GM19438 (cell line): ENCODE data around the gene ADIPOR2.

Source experiments
- ATAC-seq: cut with Tn5 transposase; IDR thresholded peaks from one replicate; pipeline ENCODE4 v1.9.1; 2021; ENCODE audit warnings: low read depth; ENCODE audit not compliant: unreplicated experiment

ADIPOR2 gene

DNA sequence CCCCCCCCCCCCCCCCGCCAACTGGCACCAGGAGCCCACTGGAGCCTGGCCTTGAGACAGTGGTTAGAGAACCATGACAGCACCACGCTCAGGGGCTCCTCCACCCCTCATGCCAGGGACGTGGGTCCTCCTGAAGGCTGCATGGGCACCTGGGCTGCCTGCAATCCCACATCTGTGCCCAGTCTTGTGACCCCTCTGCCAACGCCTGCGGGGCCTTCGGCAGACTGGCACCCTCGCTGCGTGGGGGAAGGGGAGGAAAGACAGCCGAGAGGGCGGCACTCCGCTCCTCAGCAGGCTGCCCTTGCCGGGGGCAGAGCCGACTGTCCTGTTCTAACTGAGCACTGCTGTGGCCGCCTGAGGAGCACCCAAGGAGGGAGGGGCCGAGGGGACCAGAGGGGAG lies 135.5 kb downstream of the ADIPOR2 start:
- ATAC-seq = no peak

DNA sequence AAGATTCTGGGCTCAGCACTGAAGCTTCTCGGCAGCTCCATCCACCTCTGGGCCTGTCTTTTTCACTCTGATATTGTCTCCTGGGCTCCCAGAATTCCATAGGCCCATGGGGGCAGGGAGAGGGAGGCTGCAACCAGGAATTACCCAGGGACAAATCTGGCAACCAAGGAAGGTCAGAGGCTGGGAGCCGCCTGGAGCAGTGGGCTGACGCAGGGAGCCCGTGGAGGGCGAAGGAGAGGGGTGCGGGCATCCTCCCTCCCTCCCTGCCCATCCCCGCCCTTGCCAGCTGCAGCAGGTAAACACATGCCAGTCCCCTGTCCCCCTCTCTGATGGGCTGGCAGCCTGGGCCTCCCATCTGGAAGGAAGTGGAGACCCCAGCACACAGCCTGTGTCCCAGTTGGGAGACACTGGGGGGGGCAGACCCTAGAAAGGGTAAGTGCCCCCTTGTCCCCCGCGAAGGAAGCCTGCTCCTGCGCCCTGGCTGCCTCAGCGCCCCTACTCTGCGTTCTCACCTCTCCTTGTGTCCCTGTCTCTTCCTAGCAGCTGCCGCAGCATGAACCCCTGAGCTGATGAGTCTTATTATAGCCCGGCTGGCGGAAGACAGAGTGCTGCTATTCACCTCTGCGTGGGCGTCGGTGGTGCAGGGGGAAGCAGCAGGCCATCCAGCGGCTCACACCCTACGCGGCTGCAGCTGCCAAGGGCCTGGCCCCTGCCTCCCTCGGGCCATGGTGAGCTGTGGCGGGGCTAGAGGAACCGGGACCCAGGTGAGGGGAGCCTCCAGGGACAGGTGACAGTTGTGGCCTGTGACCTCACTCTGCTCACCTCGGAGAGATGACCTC lies 136.2 kb downstream of the ADIPOR2 start:
- ATAC-seq = no peak

DNA sequence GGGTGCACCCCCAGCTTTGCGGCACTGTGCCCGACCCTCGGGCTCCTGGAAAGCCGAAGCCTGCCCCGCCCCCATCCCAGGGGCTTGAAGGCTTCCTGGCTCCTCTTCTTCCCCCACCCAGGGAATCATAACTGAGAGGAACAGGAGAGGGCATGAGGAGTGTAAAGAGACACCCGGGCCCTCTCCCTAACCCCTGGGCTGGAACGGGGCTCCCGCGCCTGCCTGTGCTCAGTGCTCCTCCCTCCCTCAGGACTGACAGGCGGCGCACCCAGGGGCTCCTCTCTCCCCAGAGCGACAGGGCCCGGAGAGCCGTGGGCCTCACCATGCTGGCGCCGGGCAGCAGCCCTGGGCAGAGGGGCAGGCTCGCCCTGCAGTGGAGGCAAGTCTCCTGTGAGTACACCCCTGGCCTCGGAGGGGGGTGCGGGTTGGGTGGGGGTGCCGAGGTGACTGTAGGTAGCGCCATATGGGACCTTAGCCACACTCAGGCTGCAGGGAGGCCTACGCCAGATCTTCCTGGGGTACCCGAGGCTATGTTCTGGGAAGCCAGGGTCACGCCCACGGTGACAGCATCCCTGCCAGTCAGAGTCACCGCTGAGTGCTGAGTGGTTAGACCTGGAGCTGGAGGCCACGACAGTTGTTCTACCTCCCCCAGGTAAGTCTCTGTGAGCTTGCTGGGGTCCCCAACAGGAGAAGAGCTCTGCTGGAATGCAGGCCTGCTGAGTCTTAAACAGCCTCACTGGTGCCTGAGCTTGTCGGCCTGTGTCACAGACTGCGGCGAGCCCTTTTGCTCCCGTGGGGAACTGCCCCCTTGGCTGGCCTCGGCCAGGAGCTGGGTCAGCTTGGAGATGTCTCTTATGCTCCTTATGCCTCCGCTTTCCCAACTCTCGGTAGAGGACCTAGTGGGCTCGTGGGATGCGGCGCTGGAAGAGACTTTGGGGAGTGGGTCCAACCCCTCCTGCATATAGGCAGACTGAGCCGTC lies 137.2 kb downstream of the ADIPOR2 start:
- ATAC-seq = no peak

- no peak for ATAC-seq
Observed at GRCh38 chr12:1828856-1829255, 138.0 kb downstream of the ADIPOR2 start.

DNA sequence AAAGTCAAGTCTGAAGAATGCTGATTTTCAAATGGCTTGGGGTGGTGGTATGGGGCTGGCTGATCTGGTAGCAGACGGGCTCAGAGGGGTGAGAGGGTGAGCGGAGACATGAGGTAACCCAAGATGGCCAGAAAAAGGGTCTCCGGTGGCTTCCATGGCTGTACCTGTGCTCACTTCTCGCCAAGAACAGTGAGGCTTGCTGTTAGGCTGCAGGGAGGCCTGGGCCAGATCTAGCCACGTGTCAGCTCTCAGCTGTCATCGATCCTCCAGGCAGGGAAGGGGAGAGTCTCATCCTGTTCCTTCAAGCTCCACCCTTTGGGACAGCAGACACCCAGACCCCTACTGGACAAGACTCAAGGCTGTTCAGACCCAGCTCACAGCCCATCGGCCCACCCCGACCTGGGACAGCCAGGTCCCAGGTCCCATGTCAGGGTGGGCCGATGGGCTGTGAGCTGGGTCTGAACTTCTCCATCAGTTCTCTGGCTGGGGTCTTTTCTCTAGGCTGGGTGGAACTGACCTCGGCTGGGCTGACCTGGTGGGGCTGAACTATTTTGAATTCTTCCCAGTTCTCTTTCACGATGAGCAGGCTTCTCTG lies 138.5 kb downstream of the ADIPOR2 start:
- no peak for ATAC-seq

DNA sequence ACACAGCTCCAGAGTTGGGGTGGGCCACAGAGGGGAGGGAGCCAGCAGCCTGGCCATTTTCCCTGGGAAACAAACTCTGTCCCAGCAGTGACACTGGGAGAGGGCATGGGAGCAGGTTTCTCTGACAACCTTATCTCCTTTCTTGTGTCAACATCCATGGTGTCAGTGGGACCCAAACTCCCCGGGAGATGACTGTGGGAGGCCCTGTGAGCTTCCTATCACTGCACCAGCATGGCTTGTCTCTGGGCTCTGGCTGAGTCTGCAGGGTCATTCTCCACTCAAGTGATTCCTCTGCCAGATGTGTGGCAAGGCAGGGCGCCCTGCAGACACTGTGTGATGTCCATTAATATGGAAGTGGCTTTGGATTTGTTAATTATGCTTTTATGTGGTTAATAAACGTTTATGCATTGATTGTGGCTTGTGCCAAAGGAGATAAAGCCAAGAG lies 139.6 kb downstream of the ADIPOR2 start:
- no peak for ATAC-seq

DNA sequence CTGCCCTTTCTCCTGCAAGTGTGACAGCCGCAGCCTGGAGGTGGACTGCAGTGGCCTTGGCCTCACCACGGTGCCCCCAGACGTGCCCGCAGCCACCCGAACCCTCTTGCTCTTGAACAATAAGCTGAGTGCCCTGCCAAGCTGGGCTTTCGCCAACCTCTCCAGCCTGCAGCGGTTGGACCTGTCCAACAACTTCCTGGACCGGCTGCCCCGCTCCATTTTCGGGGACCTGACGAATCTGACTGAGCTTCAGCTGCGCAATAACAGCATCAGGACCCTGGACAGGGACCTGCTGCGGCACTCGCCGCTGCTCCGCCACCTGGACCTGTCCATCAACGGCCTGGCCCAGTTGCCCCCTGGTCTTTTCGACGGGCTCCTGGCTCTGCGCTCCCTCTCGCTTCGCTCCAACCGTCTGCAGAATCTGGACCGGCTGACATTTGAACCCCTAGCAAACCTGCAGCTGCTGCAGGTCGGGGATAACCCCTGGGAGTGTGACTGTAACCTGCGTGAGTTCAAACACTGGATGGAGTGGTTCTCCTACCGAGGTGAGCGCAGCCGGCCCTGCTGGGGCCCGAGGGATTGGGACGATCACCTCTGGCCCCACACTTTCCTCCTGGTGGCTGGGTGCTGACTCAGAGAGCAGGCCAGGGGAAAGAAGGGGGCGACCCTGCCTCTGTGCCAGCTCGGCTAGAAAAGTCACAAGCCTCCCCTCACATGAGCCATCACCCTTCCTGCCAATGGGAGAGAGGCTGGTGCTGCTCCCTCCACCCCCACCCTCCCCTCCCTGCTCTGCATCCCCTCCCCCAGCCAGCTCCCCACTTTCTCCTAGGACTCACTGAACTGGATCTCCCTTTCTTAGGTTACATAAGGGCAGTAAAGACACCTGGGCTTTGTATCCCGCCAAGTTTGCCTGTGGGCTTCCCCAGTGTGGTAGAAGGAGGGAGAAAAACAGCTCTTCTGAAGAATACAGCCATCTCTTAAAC lies 140.4 kb downstream of the ADIPOR2 start:
- ATAC-seq = no peak

- no peak for ATAC-seq
Observed at GRCh38 chr12:1832801-1833595, 142.1 kb downstream of the ADIPOR2 start.

GRCh38 chr12:1833596-1834028 lies 142.7 kb downstream of the ADIPOR2 start:
- no peak for ATAC-seq

- no peak for ATAC-seq
Observed at GRCh38 chr12:1834186-1834925, 143.5 kb downstream of the ADIPOR2 start.

DNA sequence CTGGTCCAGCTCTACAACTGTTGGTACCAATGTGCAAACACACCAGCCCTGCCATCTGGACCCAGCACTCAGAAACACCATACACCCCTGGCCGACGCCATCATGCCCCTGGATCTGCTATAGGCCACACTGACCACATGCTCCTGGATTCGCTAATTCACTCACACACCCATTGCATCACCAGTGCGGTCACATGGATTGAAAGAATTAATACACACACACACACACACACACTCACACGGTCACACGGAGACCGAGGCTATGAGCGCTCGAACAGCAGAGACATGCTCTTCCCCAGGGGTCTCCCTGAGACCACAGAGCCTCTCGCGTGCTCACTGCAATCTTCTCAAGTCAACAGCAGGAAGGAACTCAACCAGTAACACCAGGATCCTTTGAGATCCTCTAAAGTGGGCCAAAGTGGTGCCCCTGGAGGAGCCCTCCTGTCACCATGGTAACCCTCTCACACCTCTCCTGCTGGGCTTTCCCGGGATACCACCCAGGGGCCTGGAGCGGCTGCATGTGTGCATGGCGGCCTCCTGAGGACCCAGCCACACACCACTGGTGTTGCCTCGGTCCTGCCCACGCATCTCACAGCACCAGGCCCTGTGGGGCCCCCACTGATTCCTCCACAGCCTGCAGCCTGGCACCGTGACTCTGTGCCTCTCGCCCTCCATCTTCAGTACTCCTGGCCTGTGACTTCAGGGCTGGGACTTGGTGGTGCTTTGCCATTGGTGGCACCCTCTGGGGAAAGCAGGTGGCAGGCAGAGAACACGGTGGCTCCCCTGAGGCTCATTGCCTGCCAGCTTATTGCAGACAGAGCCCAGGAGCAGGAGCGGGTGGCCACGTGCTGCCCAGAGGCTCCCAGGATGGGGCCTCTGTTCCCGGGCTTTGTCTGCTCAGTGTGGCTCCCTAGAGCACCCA lies 144.6 kb downstream of the ADIPOR2 start:
- ATAC-seq = no peak

- ATAC-seq = no peak
Observed at GRCh38 chr12:1836241-1836803, 145.5 kb downstream of the ADIPOR2 start.

GRCh38 chr12:1836854-1837421 lies 146.1 kb downstream of the ADIPOR2 start:
- no peak for ATAC-seq

GRCh38 chr12:1837541-1838204 lies 146.8 kb downstream of the ADIPOR2 start:
- no peak for ATAC-seq
